NB4 (cell line): ENCODE data around the gene ANKRD34C.

ENCODE experiments used
- MYC ChIP-seq: IDR thresholded peaks from 2 replicates; pipeline ENCODE4 v1.6.1; 2011; ENCODE audit warnings: low read depth, low read length
- POLR2A ChIP-seq: IDR thresholded peaks from 2 replicates; pipeline ENCODE4 v1.6.1; 2011; ENCODE audit warnings: mild to moderate bottlenecking; ENCODE audit not compliant: insufficient read length; ENCODE audit errors: extremely low read depth
- TF ChIP-seq, protein P1 (sequence below): IDR thresholded peaks from one replicate; pipeline ENCODE4 v1.5.1; 2012; ENCODE audit warnings: low read depth, low read length

DNA sequence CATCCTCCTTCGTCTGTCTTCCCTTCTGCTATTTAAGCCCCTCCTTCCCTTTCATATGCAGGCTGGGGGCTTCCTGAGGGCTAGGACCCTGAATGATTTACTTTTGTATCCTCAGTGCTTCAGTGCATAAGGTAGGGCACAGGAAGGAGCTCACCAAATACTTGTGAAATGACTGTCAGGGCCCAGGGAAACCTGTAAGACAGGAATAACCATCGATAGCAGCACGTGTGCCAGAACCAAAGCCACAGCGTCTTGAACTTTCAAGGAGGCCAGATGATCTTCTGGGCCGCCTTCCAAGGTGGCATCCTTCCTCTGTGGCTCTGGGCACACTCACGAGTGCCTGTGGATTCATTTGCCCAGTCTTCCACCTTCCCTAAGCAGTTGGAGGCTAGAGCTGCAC lies 32.3 kb downstream of the ANKRD34C start:
- TF ChIP-seq, protein P1, sequence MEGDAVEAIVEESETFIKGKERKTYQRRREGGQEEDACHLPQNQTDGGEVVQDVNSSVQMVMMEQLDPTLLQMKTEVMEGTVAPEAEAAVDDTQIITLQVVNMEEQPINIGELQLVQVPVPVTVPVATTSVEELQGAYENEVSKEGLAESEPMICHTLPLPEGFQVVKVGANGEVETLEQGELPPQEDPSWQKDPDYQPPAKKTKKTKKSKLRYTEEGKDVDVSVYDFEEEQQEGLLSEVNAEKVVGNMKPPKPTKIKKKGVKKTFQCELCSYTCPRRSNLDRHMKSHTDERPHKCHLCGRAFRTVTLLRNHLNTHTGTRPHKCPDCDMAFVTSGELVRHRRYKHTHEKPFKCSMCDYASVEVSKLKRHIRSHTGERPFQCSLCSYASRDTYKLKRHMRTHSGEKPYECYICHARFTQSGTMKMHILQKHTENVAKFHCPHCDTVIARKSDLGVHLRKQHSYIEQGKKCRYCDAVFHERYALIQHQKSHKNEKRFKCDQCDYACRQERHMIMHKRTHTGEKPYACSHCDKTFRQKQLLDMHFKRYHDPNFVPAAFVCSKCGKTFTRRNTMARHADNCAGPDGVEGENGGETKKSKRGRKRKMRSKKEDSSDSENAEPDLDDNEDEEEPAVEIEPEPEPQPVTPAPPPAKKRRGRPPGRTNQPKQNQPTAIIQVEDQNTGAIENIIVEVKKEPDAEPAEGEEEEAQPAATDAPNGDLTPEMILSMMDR = no peak
- TF ChIP-seq MYC = no peak
- TF ChIP-seq POLR2A = no peak
